HuH-7 (cell line): Measurements from ENCODE around the gene KCNQ5.

ENCODE experiments used
- DNase-seq: peaks from one replicate; pipeline ENCODE4 v3.0.0; 2011; ENCODE audit warnings: low spot score

Gene KCNQ5

GRCh38 chr6:72911463-72912155, 289.7 kb downstream of the KCNQ5 start:
- no peak for DNase-seq

DNA sequence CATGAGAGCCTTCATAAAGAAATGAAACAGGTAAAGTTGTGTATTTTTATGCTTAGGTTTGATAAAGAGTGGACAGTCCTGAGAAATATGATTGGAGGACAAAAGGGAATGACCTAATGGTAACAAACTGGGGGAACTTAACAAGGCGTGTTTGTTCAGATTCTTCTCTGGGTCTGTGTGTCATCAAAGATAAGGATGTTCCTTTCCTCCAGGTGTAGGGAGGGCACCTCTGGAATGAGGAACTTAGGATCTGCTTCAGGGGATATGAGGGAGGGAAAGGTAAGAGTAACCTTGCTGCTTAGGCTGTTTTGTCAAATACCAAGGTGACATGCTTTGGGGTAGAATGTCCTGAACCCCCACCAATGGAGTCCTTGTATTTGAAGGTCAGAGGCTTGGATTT, 291.9 kb downstream of the KCNQ5 start:
- no peak for DNase-seq

DNA sequence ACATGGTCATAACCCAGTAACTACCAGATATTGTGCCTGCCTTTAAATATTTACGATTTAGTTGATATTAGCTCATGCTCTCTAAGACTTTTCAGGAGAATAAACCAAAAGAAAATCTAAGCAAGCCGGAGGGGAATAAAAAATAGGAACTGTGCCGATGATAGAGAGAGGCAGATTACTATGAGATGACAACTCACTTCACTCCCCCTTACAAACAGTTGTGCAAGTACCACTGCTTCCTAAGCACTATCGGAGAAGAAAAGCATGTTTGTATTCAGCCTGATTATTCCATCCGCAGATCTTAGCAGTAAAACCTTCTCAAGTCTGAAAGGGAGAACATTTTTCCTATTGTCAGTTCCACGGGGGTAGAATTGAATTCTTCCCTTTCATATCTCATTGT, 294.4 kb downstream of the KCNQ5 start:
- no peak for DNase-seq

- DNase-seq = no peak
Measured at GRCh38 chr6:72916906-72917305, 295.0 kb downstream of the KCNQ5 start.

- DNase-seq = no peak
Measured at GRCh38 chr6:72922401-72922800, 300.5 kb downstream of the KCNQ5 start.

- no peak for DNase-seq
Measured at GRCh38 chr6:72925136-72925535, 303.3 kb downstream of the KCNQ5 start.

DNA sequence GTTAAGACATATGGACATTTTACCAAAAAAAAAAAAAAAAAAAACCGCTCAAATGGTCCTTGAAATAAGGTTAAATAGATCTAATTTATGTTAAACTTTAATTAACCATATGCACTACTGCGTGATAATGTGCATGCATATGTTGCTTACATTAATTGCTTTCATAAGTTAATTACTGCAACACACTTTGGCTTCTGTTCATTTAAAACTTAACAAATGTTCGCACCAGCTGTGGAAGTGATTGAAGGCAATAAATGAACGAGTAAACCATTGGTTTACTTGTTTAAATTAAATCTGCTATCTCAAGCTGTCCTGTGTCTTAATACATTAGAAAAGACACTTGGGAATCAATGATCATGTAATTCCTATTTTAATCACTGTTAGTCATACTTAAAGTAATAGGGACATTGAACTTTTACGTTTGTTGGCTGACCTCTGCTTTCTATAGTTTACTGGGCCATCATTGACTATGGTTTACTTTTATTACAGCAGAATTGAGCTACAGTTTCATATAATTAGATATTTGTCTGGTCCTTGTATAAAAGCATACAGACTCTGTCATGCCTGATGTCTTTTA, 308.8 kb downstream of the KCNQ5 start:
- DNase-seq = no peak

GRCh38 chr6:72931325-72931887, 309.5 kb downstream of the KCNQ5 start:
- no peak for DNase-seq

GRCh38 chr6:72933233-72933632, 311.4 kb downstream of the KCNQ5 start:
- DNase-seq = no peak

- DNase-seq = no peak
Measured at GRCh38 chr6:72936766-72937559, 315.1 kb downstream of the KCNQ5 start.

- no peak for DNase-seq
Measured at GRCh38 chr6:72938104-72938503, 316.2 kb downstream of the KCNQ5 start.

DNA sequence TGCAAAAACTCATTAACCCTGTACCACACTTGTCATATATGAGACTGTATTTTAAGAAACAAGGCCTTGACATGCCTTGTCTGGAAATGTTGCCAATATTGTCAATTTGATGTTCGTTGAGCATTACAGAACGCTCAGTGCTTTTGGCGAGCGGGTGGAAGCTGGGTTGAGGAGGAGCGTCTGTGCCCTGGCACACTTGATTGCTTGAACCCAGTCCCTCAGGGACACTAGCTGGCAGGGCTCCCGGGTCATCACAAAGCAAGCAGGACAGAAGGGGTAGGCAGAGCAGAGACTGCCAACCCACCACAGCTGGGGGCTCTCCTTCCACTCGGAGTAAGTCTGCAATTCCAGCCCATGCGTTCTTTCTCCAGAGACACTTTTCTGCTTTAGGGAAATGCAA, 317.1 kb downstream of the KCNQ5 start:
- DNase-seq = no peak

DNA sequence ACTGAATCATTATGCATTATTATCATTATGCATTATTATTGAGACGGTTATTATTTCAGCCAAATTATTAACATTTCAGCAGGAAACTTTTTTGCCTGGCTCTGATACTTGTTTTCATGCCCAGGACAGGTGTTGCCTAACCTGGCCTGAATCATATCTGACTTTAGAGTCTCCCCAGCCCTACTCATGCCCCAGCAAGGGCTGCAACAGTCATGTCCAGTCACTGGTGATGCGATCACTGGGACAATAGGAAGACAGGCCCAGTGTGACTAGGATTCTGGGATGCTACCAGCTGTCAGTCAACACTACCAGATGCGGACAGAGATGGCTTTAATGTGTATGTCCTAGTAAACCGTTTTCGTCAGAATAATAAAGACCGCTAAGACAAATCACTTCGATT, 318.4 kb downstream of the KCNQ5 start:
- DNase-seq = no peak

DNA sequence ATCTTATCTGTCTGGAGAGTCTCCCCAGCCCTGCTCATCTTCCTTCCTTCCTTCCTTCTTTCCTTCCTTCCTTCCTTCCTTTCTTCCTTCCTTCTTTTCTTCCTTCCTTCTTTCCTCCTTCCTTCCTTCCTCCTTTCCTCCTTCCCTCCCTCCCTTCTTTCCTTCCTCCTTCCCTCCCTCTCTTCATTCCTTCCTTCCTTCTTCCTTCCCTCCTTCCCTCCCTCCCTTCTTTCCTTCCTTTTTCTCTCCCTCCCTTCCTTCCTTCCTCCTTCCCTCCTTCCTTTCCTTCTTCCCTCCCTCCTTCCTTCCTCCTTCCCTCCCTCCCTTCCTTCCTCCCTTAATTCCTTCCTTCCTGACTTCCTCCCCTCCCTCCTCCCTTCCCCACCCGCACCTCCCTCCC, 319.4 kb downstream of the KCNQ5 start:
- no peak for DNase-seq

GRCh38 chr6:72941751-72942150, 319.9 kb downstream of the KCNQ5 start:
- DNase-seq = no peak

- DNase-seq = no peak
Measured at GRCh38 chr6:72943699-72944098, 321.8 kb downstream of the KCNQ5 start.

GRCh38 chr6:72944660-72945059, 322.8 kb downstream of the KCNQ5 start:
- DNase-seq = no peak

DNA sequence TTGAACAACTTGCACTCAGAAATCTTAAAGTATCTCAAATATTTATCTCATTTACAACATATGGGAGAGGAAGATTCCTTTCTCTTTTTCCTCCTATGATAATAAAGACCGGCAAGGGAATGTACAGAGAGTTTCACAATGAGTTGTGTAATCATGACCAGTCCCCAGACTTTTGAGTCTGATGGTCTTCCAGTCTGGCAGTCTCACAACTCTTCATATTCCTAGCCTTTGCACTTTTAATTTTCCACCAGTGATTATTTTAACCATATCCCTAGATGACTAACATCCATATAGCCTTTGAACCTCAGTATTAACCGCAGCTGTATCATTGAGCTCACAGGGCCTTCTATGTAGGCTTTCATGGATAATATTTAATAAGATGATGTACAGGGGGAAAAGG, 324.9 kb downstream of the KCNQ5 start:
- DNase-seq = no peak

DNA sequence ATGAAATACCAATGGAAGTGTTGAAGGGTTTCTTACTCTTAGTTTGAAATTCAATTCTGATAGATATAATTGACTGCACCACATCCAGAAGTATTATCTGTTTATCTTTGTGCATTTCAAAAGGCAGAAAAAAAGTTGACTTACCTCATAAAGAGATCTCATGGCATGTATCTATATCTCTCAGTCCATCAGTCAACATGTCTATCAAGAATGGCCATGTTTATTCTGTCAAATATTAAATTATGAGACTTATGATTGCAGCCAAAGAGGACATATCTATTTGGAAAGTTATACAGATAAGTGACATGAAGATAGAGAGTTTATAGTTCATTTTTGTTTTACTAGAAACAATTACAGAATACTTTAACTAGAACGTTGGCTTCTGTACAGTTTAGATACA, 325.7 kb downstream of the KCNQ5 start:
- no peak for DNase-seq

DNA sequence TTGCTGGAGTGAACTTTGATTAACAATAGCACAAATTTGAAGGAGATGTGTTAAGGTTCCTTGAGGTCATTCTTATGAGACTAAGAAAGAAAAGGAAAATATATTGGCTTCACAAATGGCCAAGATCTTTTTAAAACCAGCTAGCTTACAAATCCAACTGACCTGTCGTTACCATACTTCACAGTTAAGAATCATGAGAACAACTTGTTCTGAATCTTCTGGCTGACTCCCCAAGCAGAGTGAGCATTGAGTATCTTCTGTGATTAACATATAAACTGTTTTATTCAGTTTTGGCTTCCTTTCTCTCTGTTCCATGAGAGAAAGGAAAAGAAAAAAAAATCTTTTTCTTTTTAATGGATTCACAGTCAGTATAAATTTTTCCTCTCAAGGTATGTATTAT, 326.3 kb downstream of the KCNQ5 start:
- no peak for DNase-seq

DNA sequence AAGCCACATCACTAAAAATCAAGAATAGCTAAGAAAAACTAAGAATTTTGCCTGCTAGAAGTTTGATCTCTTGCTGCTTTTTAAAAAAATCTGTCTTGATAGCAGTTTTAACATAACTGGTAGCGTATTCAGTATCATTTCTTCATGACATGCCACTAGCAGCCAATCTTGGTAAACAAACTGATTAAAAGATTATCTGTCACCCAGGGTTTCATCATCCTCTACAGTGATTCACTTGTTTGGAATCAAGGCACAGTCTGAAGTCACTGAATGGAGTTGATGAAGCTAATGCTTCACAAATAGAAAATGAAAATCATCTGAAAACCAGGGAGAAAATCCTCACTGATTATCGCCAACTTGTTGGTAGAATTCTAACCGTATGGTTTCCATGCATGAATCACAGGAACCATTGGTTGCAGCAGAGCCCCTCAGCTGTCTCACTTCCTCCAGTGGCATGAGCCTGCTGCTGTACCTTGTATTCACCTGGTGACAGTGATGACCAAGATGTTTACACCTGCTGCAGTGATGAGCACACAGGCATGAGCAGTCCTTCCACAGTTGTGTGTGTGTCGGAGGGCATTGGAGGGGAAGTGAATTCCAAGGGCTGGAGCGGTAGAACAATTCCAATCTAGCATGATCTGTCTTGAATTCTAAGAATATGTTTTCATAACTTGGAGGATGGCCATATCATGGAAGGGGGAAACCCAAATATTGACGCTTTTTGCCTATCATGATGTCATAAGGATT, 328.4 kb downstream of the KCNQ5 start:
- no peak for DNase-seq
